ENCODE measurements around the gene ARHGEF28. TPM values are rescaled to one million over a fixed set of nuclear protein-coding genes. Genes with fewer than 3 reads are reported as not detected.
A peak's percentile ranks its signal among the peaks of the same experiment; 100 is the strongest.

Gene ARHGEF28
- total RNA-seq, 1 experiment from 2014 or later: 0.42 TPM

DNA sequence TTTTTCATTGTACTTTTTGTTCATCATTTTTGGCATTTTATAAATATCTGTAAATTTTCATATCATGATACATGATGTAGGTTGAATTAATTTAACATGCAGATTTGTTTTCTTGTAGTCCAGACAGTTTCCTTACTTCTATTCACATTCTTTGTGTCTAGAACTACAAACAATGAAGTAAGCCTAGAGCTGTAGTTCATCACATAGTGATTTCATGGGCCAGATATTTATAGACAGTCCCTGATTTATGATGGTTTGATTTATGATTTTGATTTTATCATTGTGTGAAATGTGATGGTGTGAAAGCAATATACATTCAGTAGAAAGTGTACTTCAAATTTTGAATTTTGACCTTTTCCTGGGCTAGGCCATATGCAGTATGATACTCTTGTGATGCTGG is 139.0 kb downstream of the ARHGEF28 start:
- H3K27me3 ChIP-seq (ENCODE audit: control insufficient read depth, insufficient read depth, low read length): no peaks in the 10 kb centered on the region
- no peak for DNase-seq
- no peak overlapping the region for H3K4me3 ChIP-seq (ENCODE audit: insufficient read depth, low read depth, low read length)
- H3K36me3 ChIP-seq (replicated peaks; ENCODE audit: control insufficient read depth, insufficient read depth, low read length): no peaks in the 10 kb centered on the region

DNA sequence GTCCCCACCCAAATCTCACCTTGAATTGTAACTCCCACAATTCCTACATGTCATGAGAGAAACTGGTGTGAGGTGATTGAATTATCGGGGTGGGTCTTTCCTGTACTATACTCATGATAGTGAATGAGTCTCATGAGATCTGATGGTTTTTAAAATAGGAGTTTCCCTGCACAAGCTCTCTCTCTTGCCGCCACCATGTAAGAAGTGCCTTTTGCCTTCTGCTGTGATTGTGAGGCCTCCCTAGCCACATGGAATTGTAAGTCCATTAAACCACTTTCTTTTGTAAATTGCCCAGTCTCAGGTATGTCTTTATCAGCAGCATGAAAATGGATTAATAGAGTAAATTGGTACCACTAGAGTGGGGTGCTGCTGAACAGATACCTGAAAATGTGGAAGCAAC is 140.9 kb downstream of the ARHGEF28 start:
- no peaks in the 10 kb centered on the region for H3K27me3 ChIP-seq (ENCODE audit: control insufficient read depth, insufficient read depth, low read length)
- H3K4me3 ChIP-seq (ENCODE audit: insufficient read depth, low read depth, low read length): no peak overlapping the region
- no peak for DNase-seq
- no peaks in the 10 kb centered on the region for H3K36me3 ChIP-seq (replicated peaks; ENCODE audit: control insufficient read depth, insufficient read depth, low read length)

- H3K4me3 ChIP-seq (ENCODE audit: insufficient read depth, low read depth, low read length): no peak overlapping the region
- no peaks in the 10 kb centered on the region for H3K36me3 ChIP-seq (replicated peaks; ENCODE audit: control insufficient read depth, insufficient read depth, low read length)
- no peak for DNase-seq
- H3K27me3 ChIP-seq (ENCODE audit: control insufficient read depth, insufficient read depth, low read length): no peaks in the 10 kb centered on the region
Observed at GRCh38 chr5:73770172-73771025, 144.4 kb downstream of the ARHGEF28 start.

GRCh38 chr5:73774924-73775323 is 148.9 kb downstream of the ARHGEF28 start:
- Histone ChIP-seq H3K4me3 (ENCODE audit: insufficient read depth, low read depth, low read length) (no peak overlapping the region), H3K36me3 (replicated peaks; ENCODE audit: control insufficient read depth, insufficient read depth, low read length) (no peaks in the 10 kb centered on the region), H3K27me3 (ENCODE audit: control insufficient read depth, insufficient read depth, low read length) (no peaks in the 10 kb centered on the region)
- no peak for DNase-seq

DNA sequence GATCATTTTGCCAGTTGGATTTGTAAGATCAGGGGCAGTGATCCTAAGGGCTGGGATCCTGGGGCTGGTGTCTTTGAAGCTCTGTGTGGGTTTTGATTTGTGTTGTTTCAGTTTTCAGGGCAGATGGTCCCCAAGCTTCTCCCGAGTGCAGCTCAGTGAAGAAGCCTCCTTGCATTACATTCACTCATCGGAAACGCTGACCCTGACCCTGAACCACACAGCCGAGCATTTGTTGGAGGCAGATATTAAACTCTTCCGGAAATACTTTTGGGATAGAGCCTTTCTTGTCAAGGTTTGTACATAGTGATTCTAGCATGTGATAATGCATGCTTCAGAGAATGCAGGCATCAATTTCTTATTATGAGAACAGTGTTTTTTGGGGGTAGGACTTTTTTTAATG is 150.4 kb downstream of the ARHGEF28 start:
- Histone ChIP-seq H3K36me3 (replicated peaks; ENCODE audit: control insufficient read depth, insufficient read depth, low read length) (no peaks in the 10 kb centered on the region), H3K4me3 (ENCODE audit: insufficient read depth, low read depth, low read length) (no peak overlapping the region), H3K27me3 (ENCODE audit: control insufficient read depth, insufficient read depth, low read length) (no peaks in the 10 kb centered on the region)
- DNase-seq: no peak

GRCh38 chr5:73777192-73777591 is 151.2 kb downstream of the ARHGEF28 start:
- Histone ChIP-seq H3K27me3 (ENCODE audit: control insufficient read depth, insufficient read depth, low read length) (no peaks in the 10 kb centered on the region), H3K4me3 (ENCODE audit: insufficient read depth, low read depth, low read length) (no peak overlapping the region), H3K36me3 (replicated peaks; ENCODE audit: control insufficient read depth, insufficient read depth, low read length) (no peaks in the 10 kb centered on the region)
- no peak for DNase-seq

DNA sequence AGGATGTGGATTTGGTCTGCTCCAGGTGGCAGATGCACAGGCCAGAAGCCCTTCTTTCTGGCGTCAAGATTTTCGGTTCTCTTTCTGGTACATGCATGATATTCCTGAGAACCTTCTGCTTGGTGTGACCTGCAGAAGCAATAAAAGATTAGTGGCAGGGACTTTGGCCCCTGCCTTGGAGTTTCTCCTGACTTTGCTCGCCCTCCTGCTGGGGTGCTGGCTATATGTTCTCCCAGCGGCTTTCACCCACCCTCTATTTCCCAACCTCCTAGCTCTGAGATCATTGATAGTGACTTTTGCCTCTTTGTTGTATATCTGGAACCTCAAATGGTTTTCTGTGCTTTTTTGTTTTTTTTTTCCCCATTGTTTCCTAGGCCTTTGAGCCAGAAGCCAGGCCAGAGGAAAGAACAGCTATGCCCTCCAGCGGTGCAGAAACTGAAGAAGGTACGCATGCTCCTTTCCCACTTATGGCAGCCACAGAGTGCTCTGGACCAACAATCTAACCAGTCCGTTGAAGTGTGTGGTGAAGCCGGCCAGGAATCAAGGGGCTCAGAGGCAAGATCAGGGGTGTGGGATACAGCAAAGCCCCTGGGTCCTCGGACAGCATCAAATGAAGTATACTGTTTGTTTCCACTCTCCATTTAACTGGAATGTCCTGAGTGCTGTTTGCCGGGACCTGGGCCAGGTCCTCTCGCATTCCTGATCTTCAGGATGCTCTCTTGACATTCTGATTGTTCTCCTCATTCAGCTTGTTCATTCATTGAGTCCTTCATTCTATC is 154.5 kb downstream of the ARHGEF28 start:
- Histone ChIP-seq H3K4me3 (ENCODE audit: insufficient read depth, low read depth, low read length) (no peak overlapping the region), H3K36me3 (replicated peaks; ENCODE audit: control insufficient read depth, insufficient read depth, low read length) (no peaks in the 10 kb centered on the region), H3K27me3 (ENCODE audit: control insufficient read depth, insufficient read depth, low read length) (no peaks in the 10 kb centered on the region)
- DNase-seq: no peak

DNA sequence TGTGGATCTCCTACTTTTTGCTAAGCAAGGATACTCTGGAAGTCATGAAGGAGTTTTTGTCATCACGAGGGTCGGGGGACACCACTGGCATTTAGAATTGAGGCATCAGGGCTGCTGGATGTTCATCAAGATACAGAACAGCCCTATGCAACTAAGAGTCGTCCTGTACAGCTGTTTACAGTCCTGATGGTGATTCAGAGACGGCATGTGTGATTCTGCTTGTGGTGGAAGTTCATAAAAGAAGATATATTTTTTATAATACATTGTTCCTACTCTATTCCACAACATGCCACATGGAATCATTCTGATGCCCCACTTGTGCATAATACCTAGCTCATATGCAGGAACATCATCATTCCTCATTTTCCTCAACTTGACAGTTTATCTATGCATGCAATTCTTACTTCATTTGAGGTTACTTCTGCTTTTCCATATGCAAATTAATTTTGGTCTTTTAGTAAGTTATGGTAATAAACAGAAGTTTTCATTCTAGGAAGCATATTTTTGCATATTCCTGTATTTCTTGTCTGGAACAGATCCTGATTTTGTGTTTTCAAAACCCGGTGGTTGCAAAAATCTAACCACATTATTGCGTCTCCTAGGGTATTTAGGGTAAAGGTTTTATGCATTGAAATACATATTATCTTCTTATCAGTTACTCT is 155.2 kb downstream of the ARHGEF28 start:
- no peaks in the 10 kb centered on the region for H3K27me3 ChIP-seq (ENCODE audit: control insufficient read depth, insufficient read depth, low read length)
- no peak for DNase-seq
- H3K4me3 ChIP-seq (ENCODE audit: insufficient read depth, low read depth, low read length): no peak overlapping the region
- H3K36me3 ChIP-seq (replicated peaks; ENCODE audit: control insufficient read depth, insufficient read depth, low read length): no peaks in the 10 kb centered on the region

DNA sequence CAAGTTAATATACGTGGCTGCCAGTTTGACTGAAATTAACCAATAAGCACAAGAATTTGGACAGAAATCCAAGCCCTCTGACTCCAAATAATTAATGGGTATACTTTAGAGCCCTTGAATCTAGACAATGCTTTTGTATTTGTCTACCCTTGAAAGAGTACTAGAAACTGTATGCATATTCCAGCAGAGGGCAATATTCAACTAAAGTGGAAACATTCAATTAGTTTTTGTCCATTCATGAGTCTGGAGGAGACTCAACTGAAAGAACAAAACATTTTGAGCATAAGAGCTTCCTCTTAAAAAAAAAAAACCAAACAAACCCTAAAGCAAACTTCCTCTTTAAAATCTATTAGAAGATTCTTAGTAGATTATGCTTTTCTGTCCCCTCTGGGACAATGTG is 157.8 kb downstream of the ARHGEF28 start:
- DNase-seq: no peak
- H3K4me3 ChIP-seq (ENCODE audit: insufficient read depth, low read depth, low read length): no peak overlapping the region
- no peaks in the 10 kb centered on the region for H3K36me3 ChIP-seq (replicated peaks; ENCODE audit: control insufficient read depth, insufficient read depth, low read length)
- no peaks in the 10 kb centered on the region for H3K27me3 ChIP-seq (ENCODE audit: control insufficient read depth, insufficient read depth, low read length)

GRCh38 chr5:73786043-73786831 is 160.2 kb downstream of the ARHGEF28 start:
- Histone ChIP-seq H3K27me3 (ENCODE audit: control insufficient read depth, insufficient read depth, low read length) (no peaks in the 10 kb centered on the region), H3K4me3 (ENCODE audit: insufficient read depth, low read depth, low read length) (no peak overlapping the region), H3K36me3 (replicated peaks; ENCODE audit: control insufficient read depth, insufficient read depth, low read length) (no peaks in the 10 kb centered on the region)
- DNase-seq: no peak

DNA sequence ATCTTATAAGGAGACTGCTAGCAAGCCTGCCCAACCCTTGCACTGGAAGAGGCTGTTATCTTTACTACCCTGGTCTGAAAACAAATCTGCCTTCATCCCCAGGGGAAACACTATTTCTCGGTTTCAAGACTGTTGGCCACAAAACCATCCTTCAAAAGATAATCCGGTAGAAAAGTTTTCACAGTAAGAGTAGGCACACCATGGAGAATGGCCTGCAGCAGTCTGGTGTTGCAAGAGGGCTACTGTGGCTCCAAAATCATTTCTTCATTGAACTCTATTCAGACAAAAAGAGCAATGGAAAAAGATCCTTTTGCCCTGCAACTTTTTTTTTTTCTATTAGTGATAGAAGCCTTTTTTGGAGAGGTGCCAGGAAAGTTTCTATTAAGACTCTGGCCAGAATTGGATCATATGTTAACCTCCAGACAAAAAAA is 163.9 kb downstream of the ARHGEF28 start:
- no peak overlapping the region for H3K4me3 ChIP-seq (ENCODE audit: insufficient read depth, low read depth, low read length)
- H3K36me3 ChIP-seq (replicated peaks; ENCODE audit: control insufficient read depth, insufficient read depth, low read length): no peaks in the 10 kb centered on the region
- no peak for DNase-seq
- H3K27me3 ChIP-seq (ENCODE audit: control insufficient read depth, insufficient read depth, low read length): no peaks in the 10 kb centered on the region

DNA sequence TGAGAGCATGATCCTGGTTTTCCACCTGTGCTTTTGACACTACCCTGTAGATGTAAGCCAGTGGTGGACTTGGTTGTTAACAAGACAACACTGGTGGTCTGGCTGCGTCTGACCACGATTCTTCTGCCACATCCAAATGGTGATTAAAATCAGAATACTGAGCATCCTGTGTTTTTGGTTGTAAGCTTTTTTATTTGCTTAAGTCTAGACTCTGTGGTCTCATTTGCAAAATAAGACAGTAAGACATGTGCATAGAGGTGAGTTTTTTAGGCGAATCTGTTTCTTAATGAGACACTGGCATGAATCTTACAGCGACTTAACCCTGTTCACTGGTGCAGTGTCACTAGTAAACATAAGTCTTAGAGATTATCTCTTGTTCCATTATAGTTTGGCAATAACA is 165.4 kb downstream of the ARHGEF28 start:
- DNase-seq: no peak
- Histone ChIP-seq H3K4me3 (ENCODE audit: insufficient read depth, low read depth, low read length) (no peak overlapping the region), H3K27me3 (ENCODE audit: control insufficient read depth, insufficient read depth, low read length) (no peaks in the 10 kb centered on the region), H3K36me3 (replicated peaks; ENCODE audit: control insufficient read depth, insufficient read depth, low read length) (no peaks in the 10 kb centered on the region; the same call in 1 of the 2 replicates)

GRCh38 chr5:73792687-73793320 is 166.8 kb downstream of the ARHGEF28 start:
- no peaks in the 10 kb centered on the region for H3K27me3 ChIP-seq (ENCODE audit: control insufficient read depth, insufficient read depth, low read length)
- peak; percentile 37 for DNase-seq
- H3K36me3 ChIP-seq (replicated peaks; ENCODE audit: control insufficient read depth, insufficient read depth, low read length): no peaks in the 10 kb centered on the region; the same call in 1 of the 2 replicates
- H3K4me3 ChIP-seq (ENCODE audit: insufficient read depth, low read depth, low read length): no peak overlapping the region

DNA sequence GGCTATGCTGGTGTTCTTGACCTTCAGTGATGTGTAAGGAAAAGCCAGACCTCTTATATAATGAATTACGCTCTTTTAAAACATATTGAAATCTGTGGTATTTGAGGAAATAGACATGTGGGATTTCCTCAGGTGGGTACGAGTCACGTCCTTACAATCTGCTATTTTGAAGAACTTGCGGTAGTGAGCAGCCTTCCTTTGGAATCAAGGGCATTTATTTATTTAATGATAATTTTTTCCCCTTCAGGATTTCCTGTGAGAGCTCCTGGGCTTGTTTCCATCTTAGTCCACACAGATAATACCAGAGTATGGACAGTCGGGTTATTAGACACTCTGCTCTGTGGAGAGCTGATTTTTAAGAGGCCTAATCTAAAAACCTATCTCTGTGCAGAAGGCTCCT is 167.9 kb downstream of the ARHGEF28 start:
- no peak for DNase-seq
- no peaks in the 10 kb centered on the region for H3K27me3 ChIP-seq (ENCODE audit: control insufficient read depth, insufficient read depth, low read length)

More for the DNA sequence above, 167.9 kb downstream of the ARHGEF28 start:
- Histone ChIP-seq H3K36me3 (replicated peaks; ENCODE audit: control insufficient read depth, insufficient read depth, low read length) (no peaks in the 10 kb centered on the region; the same call in 1 of the 2 replicates), H3K4me3 (ENCODE audit: insufficient read depth, low read depth, low read length) (no peak overlapping the region)

All from H7 (cell line).